ENCODE data around the gene ADCY9.

ADCY9 gene

GRCh38 chr16:4019371-4019791, 96.9 kb downstream of the ADCY9 start:
- TF ChIP-seq JUND (IDR thresholded peaks at IDR 0.05; ENCODE audit: low read depth): no peak
- peak; percentile 17 to 61 for DNase-seq (ENCODE audit: low read depth in 1 of 2, low spot score in 1 of 2)
- in situ Hi-C loops (cut with HindIII; ENCODE audit: low pct_unique_long_range_greater_than_20kb, low sequenced_read_pairs): no loop called here

- in situ Hi-C loops (cut with HindIII; ENCODE audit: low pct_unique_long_range_greater_than_20kb, low sequenced_read_pairs): no loop called here
- TF ChIP-seq JUND (IDR thresholded peaks at IDR 0.05; ENCODE audit: low read depth): no peak
- DNase-seq (ENCODE audit: low read depth in 1 of 2, low spot score in 1 of 2): no peak
Observed at GRCh38 chr16:4018391-4018790, 97.9 kb downstream of the ADCY9 start.

DNA sequence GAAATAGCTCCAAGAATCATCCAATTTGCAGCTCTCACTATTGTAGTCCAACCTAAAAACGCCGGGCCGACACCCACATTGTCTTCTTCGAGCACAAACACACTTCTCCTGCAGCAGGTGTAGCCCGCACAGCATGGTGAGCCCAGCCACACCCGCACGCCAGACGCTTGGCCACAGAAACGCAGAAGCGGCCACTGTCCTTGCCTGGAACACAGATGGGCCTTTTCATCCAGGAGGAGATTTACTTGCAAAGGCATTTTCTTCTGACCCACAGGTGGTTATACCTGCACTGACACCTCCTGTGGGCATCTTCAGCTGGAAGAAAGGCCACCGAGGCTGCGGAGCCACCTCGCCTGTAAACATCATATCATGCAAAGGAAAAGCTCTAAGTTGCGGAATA, 98.4 kb downstream of the ADCY9 start:
- TF ChIP-seq JUND (IDR thresholded peaks at IDR 0.05; ENCODE audit: low read depth): no peak
- in situ Hi-C loops (cut with HindIII; ENCODE audit: low pct_unique_long_range_greater_than_20kb, low sequenced_read_pairs): no loop called here
- DNase-seq (ENCODE audit: low read depth in 1 of 2, low spot score in 1 of 2): no peak

DNA sequence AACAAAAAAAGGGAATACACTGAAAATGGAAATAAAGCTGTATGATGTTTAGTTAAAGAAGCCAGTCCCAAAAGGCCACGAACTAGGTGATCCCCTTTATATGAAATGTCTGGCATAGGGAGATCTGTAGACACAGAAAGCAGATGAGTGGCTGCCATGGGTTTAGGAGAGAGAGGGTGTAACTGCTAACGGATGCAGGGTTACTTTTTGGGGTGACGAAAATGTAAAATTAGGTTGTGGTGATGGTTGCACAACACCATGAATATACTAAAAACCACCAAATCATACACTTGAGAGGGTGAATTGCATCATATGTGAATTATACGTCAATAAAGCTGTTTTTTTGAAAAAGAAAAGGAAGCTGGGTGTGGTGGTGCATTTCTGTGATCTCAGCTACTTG, 99.6 kb downstream of the ADCY9 start:
- DNase-seq (ENCODE audit: low read depth in 1 of 2, low spot score in 1 of 2): no peak
- in situ Hi-C loops (cut with HindIII; ENCODE audit: low pct_unique_long_range_greater_than_20kb, low sequenced_read_pairs): no loop called here
- TF ChIP-seq JUND (IDR thresholded peaks at IDR 0.05; ENCODE audit: low read depth): no peak

- in situ Hi-C loops (cut with HindIII; ENCODE audit: low pct_unique_long_range_greater_than_20kb, low sequenced_read_pairs): no loop called here
- no peak for TF ChIP-seq JUND (IDR thresholded peaks at IDR 0.05; ENCODE audit: low read depth)
- DNase-seq (ENCODE audit: low read depth in 1 of 2, low spot score in 1 of 2): no peak
Observed at GRCh38 chr16:4016005-4016352, 100.3 kb downstream of the ADCY9 start.

DNA sequence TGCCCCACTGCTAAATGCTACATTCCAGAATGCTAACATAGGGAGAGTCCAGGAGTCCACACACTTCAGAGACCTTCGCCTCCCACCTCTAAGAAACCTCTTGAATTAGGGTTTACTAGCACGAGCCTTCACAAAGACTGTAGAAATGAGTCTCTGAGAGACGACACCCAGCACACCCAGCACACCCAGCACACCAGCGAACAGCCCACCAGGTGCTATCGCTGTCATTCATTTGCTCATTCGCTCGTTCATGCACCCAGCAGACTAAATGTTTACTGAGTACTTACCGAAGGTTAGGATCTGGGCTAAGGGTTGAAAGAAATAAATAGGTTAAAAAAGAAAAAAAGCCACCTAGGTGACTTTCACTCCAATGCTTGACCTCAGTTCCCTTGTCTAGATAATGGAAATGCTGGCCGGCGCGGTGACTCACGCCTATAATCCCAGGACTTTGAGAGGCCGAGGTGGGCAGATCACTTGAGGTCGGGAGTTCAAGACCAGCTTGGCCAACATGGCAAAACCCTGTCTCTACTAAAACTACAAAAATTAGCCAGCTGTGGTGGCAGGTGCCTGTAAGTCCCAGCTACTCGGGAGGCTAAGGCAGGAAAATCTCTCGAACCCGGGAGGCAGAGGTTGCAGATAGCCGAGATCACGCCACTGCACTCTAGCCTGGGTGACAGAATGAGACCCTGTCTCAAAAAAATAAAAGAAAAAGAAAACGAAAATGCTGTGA, 100.8 kb downstream of the ADCY9 start:
- DNase-seq (ENCODE audit: low read depth in 1 of 2, low spot score in 1 of 2): no peak
- TF ChIP-seq JUND (IDR thresholded peaks at IDR 0.05; ENCODE audit: low read depth): no peak
- in situ Hi-C loops (cut with HindIII; ENCODE audit: low pct_unique_long_range_greater_than_20kb, low sequenced_read_pairs): no loop called here

DNA sequence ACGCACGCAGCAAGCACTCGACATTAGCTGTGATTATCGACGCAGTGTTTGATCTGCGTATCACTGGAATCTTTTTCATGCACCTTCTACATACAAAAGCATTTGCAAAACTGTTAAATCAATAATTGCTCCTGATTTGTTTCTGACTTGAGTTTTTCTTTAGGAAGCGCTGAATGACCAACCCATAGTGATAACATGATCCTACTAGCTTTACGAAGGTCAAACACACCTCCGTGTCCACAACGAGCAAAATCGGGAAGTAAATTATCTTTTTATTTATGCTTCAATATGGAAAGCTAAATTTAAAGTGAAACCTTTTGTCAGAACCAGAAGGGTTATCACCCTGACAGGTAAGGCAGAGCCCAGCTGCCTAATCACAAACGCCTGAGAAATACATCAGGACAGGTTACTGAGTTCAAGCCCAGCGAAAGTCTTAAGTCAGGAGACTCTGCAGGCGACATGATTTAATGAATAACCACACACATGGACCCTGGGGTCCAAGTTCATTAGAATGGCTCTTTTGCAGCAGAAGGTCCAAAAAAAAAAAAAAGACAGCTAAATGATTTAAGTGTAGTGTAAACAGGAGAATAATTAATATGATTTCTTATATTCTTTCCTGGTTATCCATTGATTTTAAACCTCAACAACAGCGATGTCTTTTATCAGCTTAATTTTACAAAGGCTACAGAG, 104.2 kb downstream of the ADCY9 start:
- no peak for DNase-seq (ENCODE audit: low read depth in 1 of 2, low spot score in 1 of 2)
- no peak for TF ChIP-seq JUND (IDR thresholded peaks at IDR 0.05; ENCODE audit: low read depth)
- in situ Hi-C loops (cut with HindIII; ENCODE audit: low pct_unique_long_range_greater_than_20kb, low sequenced_read_pairs): no loop called here

- DNase-seq (ENCODE audit: low read depth in 1 of 2, low spot score in 1 of 2): no peak
- no peak for TF ChIP-seq JUND (IDR thresholded peaks at IDR 0.05; ENCODE audit: low read depth)
- in situ Hi-C loops (cut with HindIII; ENCODE audit: low pct_unique_long_range_greater_than_20kb, low sequenced_read_pairs): no loop called here
Observed at GRCh38 chr16:4011225-4011939, 104.9 kb downstream of the ADCY9 start.

DNA sequence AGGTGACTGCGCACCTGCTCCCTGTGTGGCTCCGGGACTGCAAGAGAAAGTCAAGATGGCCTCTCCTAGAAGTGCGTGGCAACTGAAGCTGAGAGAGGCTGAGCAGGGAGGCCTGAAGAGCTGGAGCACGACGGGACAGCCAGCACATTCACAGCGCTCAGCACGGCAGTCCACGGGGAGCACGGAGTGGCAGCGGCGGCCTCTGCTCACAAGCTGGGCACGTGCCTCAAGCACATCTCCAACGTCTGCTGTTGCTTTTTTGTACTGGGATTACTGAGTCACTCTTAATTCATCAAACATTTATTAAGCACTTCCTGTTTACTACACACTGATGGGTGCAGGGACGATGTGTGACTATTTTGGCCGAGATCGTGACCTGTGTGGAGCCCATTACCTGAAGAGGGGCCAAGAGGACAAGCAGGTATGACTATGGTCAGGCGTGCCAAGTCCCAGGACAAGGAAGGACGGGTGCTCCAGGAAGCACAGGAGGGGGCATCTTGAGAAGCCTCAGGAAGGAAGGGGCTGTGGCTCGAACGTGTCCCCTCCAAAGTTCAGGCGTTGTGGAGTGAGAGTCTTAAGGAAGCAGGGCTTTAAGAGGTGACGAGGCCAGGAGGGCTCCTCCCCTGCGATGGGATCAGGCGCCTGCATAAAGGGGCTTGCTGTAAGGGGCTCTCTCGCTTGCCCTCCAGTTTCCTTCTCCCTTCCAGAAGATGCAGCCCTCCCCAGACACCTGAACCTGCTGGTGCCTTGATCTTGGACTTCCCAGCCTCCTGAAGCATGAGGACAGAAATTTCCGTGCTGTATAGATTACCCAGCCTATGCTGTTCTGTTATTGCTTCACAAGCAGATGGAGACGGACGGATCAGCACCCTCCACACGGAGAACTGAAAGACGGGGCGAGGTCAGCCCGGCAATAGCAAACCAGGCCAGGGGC, 105.8 kb downstream of the ADCY9 start:
- in situ Hi-C loops (cut with HindIII; ENCODE audit: low pct_unique_long_range_greater_than_20kb, low sequenced_read_pairs): no loop called here
- TF ChIP-seq JUND (IDR thresholded peaks at IDR 0.05; ENCODE audit: low read depth): no peak
- no peak for DNase-seq (ENCODE audit: low read depth in 1 of 2, low spot score in 1 of 2)

DNA sequence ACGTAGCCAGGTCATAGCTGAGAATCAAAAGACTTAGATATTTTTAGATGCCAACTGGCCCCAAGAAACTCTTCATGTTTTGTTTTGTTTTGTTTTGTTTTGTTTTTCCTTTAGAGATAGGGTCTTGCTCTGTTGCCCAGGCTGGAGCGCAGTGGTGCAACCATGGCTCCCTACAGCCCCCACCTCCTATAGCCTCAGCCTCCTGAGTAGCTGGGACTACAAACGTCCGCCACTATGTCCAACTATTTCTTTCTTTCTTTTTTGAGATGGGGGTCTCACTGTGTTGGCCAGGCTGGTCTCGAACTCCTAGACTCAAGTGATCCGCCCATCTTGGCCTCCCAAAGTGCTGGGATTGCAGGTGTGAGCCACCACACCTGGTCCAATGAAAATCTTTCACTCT, 107.1 kb downstream of the ADCY9 start:
- in situ Hi-C loops (cut with HindIII; ENCODE audit: low pct_unique_long_range_greater_than_20kb, low sequenced_read_pairs): no loop called here
- no peak for TF ChIP-seq JUND (IDR thresholded peaks at IDR 0.05; ENCODE audit: low read depth)

GRCh38 chr16:4008116-4008515, 108.1 kb downstream of the ADCY9 start:
- TF ChIP-seq JUND (IDR thresholded peaks at IDR 0.05; ENCODE audit: low read depth): no peak
- DNase-seq (ENCODE audit: low read depth in 1 of 2, low spot score in 1 of 2): no peak
- in situ Hi-C loops (cut with HindIII; ENCODE audit: low pct_unique_long_range_greater_than_20kb, low sequenced_read_pairs): no loop called here

More for the DNA sequence above, 107.1 kb downstream of the ADCY9 start:
- no peak for DNase-seq (ENCODE audit: low read depth in 1 of 2, low spot score in 1 of 2)

DNA sequence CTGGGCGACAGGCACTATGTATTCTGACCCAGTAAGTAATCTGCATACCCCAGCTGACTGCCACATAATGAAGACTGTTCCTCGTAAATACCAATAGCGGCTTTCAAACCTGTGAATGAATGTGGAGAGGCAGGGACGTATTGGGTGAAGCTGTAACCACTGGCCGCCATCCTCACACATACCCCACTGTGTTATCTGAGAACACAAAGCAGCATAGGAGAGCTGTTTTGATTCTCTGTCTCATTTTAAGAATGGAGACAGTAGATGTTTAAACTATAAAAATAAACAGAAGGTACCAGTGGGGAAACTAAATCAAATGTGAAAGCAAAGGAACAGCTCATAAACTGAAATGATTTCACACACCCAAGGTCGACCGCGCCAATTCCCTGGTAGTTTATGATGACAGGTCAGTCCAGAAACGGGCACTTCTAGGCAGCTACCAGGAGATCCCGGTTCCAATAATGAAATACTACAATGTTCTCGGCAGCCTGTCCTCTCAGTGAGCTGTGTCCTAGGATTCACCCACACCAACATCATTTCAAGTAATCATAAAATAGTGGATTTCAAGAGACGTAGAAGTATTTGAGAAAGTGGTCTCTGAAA, 109.7 kb downstream of the ADCY9 start:
- in situ Hi-C loops (cut with HindIII; ENCODE audit: low pct_unique_long_range_greater_than_20kb, low sequenced_read_pairs): no loop called here
- no peak for TF ChIP-seq JUND (IDR thresholded peaks at IDR 0.05; ENCODE audit: low read depth)
- no peak for DNase-seq (ENCODE audit: low read depth in 1 of 2, low spot score in 1 of 2)
